Effector memory CD8-positive, alpha-beta T cell (primary cell): ENCODE measurements around the gene IGSF9B.

ENCODE experiments used
- ATAC-seq: fragments of 150-1000 bp; cut with Tn5 transposase; replicated peaks from 2 replicates; pipeline ENCODE4 v1.10.0; 2021; ENCODE audit warnings: mild to moderate bottlenecking, moderate library complexity
- DNase-seq, 3 experiments: peaks; one replicate each; pipeline ENCODE4 v3.0.0; 2021
- H3K27ac Mint-ChIP-seq, 2 donors: one replicate each; pipeline ENCODE4 v1.8.0; 2022; ENCODE audit warnings: mild to moderate bottlenecking in 2 of 2, mixed read lengths in 2 of 2, moderate library complexity in 2 of 2
- H3K27me3 Mint-ChIP-seq, 2 donors: one replicate each; pipeline ENCODE4 v1.8.0; 2022; ENCODE audit warnings: mixed read lengths in 2 of 2
- H3K36me3 Mint-ChIP-seq: one replicate; pipeline ENCODE4 v1.8.0; 2022; ENCODE audit warnings: mild to moderate bottlenecking, moderate library complexity, mixed read lengths; ENCODE audit not compliant: insufficient read depth
- H3K4me1 Mint-ChIP-seq, 2 donors: one replicate each; pipeline ENCODE4 v1.8.0; 2022; ENCODE audit warnings: low read depth in 2 of 2, mixed read lengths in 2 of 2
- H3K4me3 Mint-ChIP-seq, 2 donors: one replicate each; pipeline ENCODE4 v1.8.0; 2022; ENCODE audit warnings: mild to moderate bottlenecking in 2 of 2, mixed read lengths in 2 of 2, moderate library complexity in 2 of 2
- H3K9me3 Mint-ChIP-seq, 2 donors: one replicate each; pipeline ENCODE4 v1.8.0; 2022; ENCODE audit warnings: mixed read lengths in 2 of 2

IGSF9B gene

GRCh38 chr11:133900176-133901105, 56.3 kb downstream of the IGSF9B start:
- Mint-ChIP-seq H3K4me1 (peaks cover 0 to 2% of the 10 kb centered on the region in 2 donors), H3K36me3 (peaks cover 2% of the 10 kb centered on the region), H3K27ac (no peak overlapping the region), H3K27me3 (no peaks in the 10 kb centered on the region), H3K4me3 (no peak overlapping the region), H3K9me3 (no peaks in the 10 kb centered on the region)
- DNase-seq = no peak
- ATAC-seq = no peak

GRCh38 chr11:133898770-133899115, 58.0 kb downstream of the IGSF9B start:
- DNase-seq (no peak), ATAC-seq (no peak)
- Mint-ChIP-seq H3K4me1 (no peaks in the 10 kb centered on the region), H3K36me3 (peaks cover 2% of the 10 kb centered on the region), H3K9me3 (no peaks in the 10 kb centered on the region), H3K27ac (no peak overlapping the region), H3K27me3 (no peaks in the 10 kb centered on the region), H3K4me3 (no peak overlapping the region)

GRCh38 chr11:133898031-133898769, 58.6 kb downstream of the IGSF9B start:
- H3K27ac Mint-ChIP-seq = no peak overlapping the region
- peaks cover 2% of the 10 kb centered on the region for H3K36me3 Mint-ChIP-seq
- no peaks in the 10 kb centered on the region for H3K9me3 Mint-ChIP-seq
- no peak for ATAC-seq
- no peaks in the 10 kb centered on the region for H3K27me3 Mint-ChIP-seq
- H3K4me1 Mint-ChIP-seq = no peaks in the 10 kb centered on the region
- H3K4me3 Mint-ChIP-seq = no peak overlapping the region
- no peak for DNase-seq

- no peak overlapping the region for H3K27ac Mint-ChIP-seq
- DNase-seq (no peak), ATAC-seq (no peak)
- no peak overlapping the region for H3K4me3 Mint-ChIP-seq
- peaks cover 2% of the 10 kb centered on the region for H3K36me3 Mint-ChIP-seq
- no peaks in the 10 kb centered on the region for H3K4me1 Mint-ChIP-seq
- H3K27me3 Mint-ChIP-seq = peaks cover 4 to 9% of the 10 kb centered on the region in 2 donors
- no peaks in the 10 kb centered on the region for H3K9me3 Mint-ChIP-seq
Observed at GRCh38 chr11:133897331-133897650, 59.5 kb downstream of the IGSF9B start.

- ATAC-seq = no peak
Observed at GRCh38 chr11:133896642-133897330, 60.0 kb downstream of the IGSF9B start.

GRCh38 chr11:133896028-133896427, 60.7 kb downstream of the IGSF9B start:
- Mint-ChIP-seq H3K4me1 (no peaks in the 10 kb centered on the region), H3K4me3 (no peak overlapping the region), H3K9me3 (no peaks in the 10 kb centered on the region), H3K36me3 (peaks cover 2% of the 10 kb centered on the region), H3K27me3 (peaks cover 12 to 21% of the 10 kb centered on the region in 2 donors), H3K27ac (no peak overlapping the region)
- ATAC-seq = no peak
- DNase-seq = no peak

More at GRCh38 chr11:133896642-133897330, 60.0 kb downstream of the IGSF9B start:
- Mint-ChIP-seq H3K4me1 (no peaks in the 10 kb centered on the region), H3K9me3 (no peaks in the 10 kb centered on the region), H3K36me3 (peaks cover 2% of the 10 kb centered on the region), H3K27ac (no peak overlapping the region), H3K27me3 (peaks cover 9 to 14% of the 10 kb centered on the region in 2 donors), H3K4me3 (no peak overlapping the region)
- no peak for DNase-seq

- no peak overlapping the region for H3K27ac Mint-ChIP-seq
- no peak for DNase-seq
- ATAC-seq = no peak
- H3K9me3 Mint-ChIP-seq = no peaks in the 10 kb centered on the region
- peaks cover 17 to 26% of the 10 kb centered on the region in 2 donors for H3K27me3 Mint-ChIP-seq
- no peak overlapping the region for H3K4me3 Mint-ChIP-seq
- no peaks in the 10 kb centered on the region for H3K4me1 Mint-ChIP-seq
- peaks cover 2% of the 10 kb centered on the region for H3K36me3 Mint-ChIP-seq
Observed at GRCh38 chr11:133895551-133895950, 61.2 kb downstream of the IGSF9B start.

- DNase-seq (no peak), ATAC-seq (no peak)
- peaks cover 2% of the 10 kb centered on the region for H3K36me3 Mint-ChIP-seq
- peaks cover 21 to 31% of the 10 kb centered on the region in 2 donors for H3K27me3 Mint-ChIP-seq
- no peaks in the 10 kb centered on the region for H3K9me3 Mint-ChIP-seq
- no peak overlapping the region for H3K27ac Mint-ChIP-seq
- H3K4me3 Mint-ChIP-seq = no peak overlapping the region
- H3K4me1 Mint-ChIP-seq = no peaks in the 10 kb centered on the region
Observed at GRCh38 chr11:133895061-133895479, 61.7 kb downstream of the IGSF9B start.

- Mint-ChIP-seq H3K27me3 (peaks cover 28 to 48% of the 10 kb centered on the region in 2 donors), H3K36me3 (peaks cover 2% of the 10 kb centered on the region), H3K27ac (no peak overlapping the region), H3K4me1 (no peaks in the 10 kb centered on the region), H3K9me3 (no peaks in the 10 kb centered on the region), H3K4me3 (no peak overlapping the region)
- DNase-seq (no peak), ATAC-seq (no peak)
Observed at GRCh38 chr11:133893381-133893780, 63.4 kb downstream of the IGSF9B start.

GRCh38 chr11:133892584-133893380, 64.0 kb downstream of the IGSF9B start:
- Mint-ChIP-seq H3K27ac (no peak overlapping the region), H3K4me3 (no peak overlapping the region), H3K36me3 (peaks cover 2% of the 10 kb centered on the region), H3K9me3 (no peaks in the 10 kb centered on the region), H3K4me1 (no peaks in the 10 kb centered on the region), H3K27me3 (peaks cover 34 to 54% of the 10 kb centered on the region in 2 donors)
- ATAC-seq (no peak), DNase-seq (no peak)

- H3K27ac Mint-ChIP-seq = no peak overlapping the region
- H3K4me1 Mint-ChIP-seq = no peaks in the 10 kb centered on the region
- no peak for DNase-seq
- H3K27me3 Mint-ChIP-seq = peaks cover 40 to 60% of the 10 kb centered on the region in 2 donors
- no peak for ATAC-seq
- H3K36me3 Mint-ChIP-seq = peaks cover 2% of the 10 kb centered on the region
- no peak overlapping the region for H3K4me3 Mint-ChIP-seq
- no peaks in the 10 kb centered on the region for H3K9me3 Mint-ChIP-seq
Observed at GRCh38 chr11:133892126-133892525, 64.6 kb downstream of the IGSF9B start.

- DNase-seq (no peak), ATAC-seq (no peak)
- Mint-ChIP-seq H3K4me1 (no peaks in the 10 kb centered on the region), H3K4me3 (no peak overlapping the region), H3K36me3 (no peaks in the 10 kb centered on the region), H3K9me3 (no peaks in the 10 kb centered on the region), H3K27ac (no peak overlapping the region), H3K27me3 (peaks cover 53 to 72% of the 10 kb centered on the region in 2 donors)
Observed at GRCh38 chr11:133889893-133890292, 66.9 kb downstream of the IGSF9B start.

- Mint-ChIP-seq H3K4me3 (no peak overlapping the region), H3K36me3 (no peaks in the 10 kb centered on the region), H3K4me1 (no peaks in the 10 kb centered on the region), H3K9me3 (no peaks in the 10 kb centered on the region), H3K27ac (no peak overlapping the region), H3K27me3 (peaks cover 53 to 78% of the 10 kb centered on the region in 2 donors)
- DNase-seq = no peak
- ATAC-seq = no peak
Observed at GRCh38 chr11:133889188-133889587, 67.6 kb downstream of the IGSF9B start.
